ENCODE measurements around the gene DLG2.

DNA sequence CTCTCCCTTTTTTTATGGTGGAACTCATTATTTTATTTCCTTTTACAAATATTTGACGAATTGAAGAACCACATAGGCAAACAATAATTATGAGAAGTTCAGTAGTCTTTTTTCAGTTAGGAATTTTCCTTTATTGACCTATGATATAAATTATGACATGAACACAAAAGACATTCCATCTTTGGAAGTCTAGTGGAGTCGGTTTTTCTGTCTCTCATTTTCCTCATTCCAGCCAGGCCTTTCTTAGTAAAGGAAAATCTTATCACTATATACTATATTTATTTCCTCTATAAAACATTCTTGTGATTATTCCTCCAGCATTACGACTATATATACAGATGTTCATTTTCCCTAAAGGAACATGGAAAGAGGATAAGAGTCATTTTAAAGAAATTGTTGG, 1046.1 kb downstream of the DLG2 start:
- TF ChIP-seq, protein P1, sequence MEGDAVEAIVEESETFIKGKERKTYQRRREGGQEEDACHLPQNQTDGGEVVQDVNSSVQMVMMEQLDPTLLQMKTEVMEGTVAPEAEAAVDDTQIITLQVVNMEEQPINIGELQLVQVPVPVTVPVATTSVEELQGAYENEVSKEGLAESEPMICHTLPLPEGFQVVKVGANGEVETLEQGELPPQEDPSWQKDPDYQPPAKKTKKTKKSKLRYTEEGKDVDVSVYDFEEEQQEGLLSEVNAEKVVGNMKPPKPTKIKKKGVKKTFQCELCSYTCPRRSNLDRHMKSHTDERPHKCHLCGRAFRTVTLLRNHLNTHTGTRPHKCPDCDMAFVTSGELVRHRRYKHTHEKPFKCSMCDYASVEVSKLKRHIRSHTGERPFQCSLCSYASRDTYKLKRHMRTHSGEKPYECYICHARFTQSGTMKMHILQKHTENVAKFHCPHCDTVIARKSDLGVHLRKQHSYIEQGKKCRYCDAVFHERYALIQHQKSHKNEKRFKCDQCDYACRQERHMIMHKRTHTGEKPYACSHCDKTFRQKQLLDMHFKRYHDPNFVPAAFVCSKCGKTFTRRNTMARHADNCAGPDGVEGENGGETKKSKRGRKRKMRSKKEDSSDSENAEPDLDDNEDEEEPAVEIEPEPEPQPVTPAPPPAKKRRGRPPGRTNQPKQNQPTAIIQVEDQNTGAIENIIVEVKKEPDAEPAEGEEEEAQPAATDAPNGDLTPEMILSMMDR (IDR thresholded peaks at IDR 0.05 in 4 of 5, conservative IDR thresholded peaks at IDR 0.05 in 1 of 5), result no peak
- no peak for TF ChIP-seq POLR2A (IDR thresholded peaks at IDR 0.05)
